HEK293T (cell line): ENCODE data around the gene MGST1.
"Not testable (repeated sequence)": the region's sequence is repeated elsewhere in the genome, so short reads cannot be mapped to it uniquely, and the experiment has no call there.

Source experiments
- CTCF ChIA-PET: fragments of 350-600 bp; formaldehyde crosslinking; extraction: SDS; loops from one replicate; lab custom pipeline; 2021; ENCODE audit warnings: antibody characterized with exemption, inconsistent platforms; lab: Yijun Ruan, JAX
- POLR2A ChIA-PET: fragments of 350-600 bp; formaldehyde crosslinking; extraction: SDS; loops from one replicate; lab custom pipeline; 2020; ENCODE audit warnings: antibody characterized with exemption, inconsistent platforms; lab: Yijun Ruan, JAX
- DNase-seq: peaks from one replicate; pipeline ENCODE4 v3.0.0; 2012; ENCODE audit warnings: mixed read lengths; ENCODE audit errors: extremely low spot score
- ARNT ChIP-seq: fragments of 450-650 bp; IDR thresholded peaks from 2 replicates; pipeline ENCODE4 v1.6.1; 2017; ENCODE audit warnings: mild to moderate bottlenecking
- BHLHE40 ChIP-seq: fragments of 450-650 bp; IDR thresholded peaks from 2 replicates; pipeline ENCODE4 v1.6.1; 2016; ENCODE audit warnings: mild to moderate bottlenecking, moderate library complexity, borderline replicate concordance
- CTBP1 ChIP-seq: fragments of 450-650 bp; IDR thresholded peaks from 2 replicates; pipeline ENCODE4 v1.6.1; 2016; ENCODE audit warnings: borderline replicate concordance
- ELF4 ChIP-seq: fragments of 450-650 bp; IDR thresholded peaks from 2 replicates; pipeline ENCODE4 v1.6.1; 2017; ENCODE audit warnings: antibody characterized with exemption
- FOXA1 ChIP-seq: fragments of 450-650 bp; IDR thresholded peaks from 2 replicates; pipeline ENCODE4 v1.6.1; 2016; ENCODE audit warnings: mild to moderate bottlenecking
- FOXK2 ChIP-seq: fragments of 450-650 bp; IDR thresholded peaks from 2 replicates; pipeline ENCODE4 v1.6.1; 2016; ENCODE audit warnings: mild to moderate bottlenecking
- FOXM1 ChIP-seq: fragments of 450-650 bp; IDR thresholded peaks from 2 replicates; pipeline ENCODE4 v1.6.1; 2017; ENCODE audit warnings: mild to moderate bottlenecking, borderline replicate concordance
- HDGF ChIP-seq: fragments of 450-650 bp; IDR thresholded peaks from 2 replicates; pipeline ENCODE4 v1.6.1; 2017; ENCODE audit warnings: antibody characterized with exemption, borderline replicate concordance
- L3MBTL2 ChIP-seq: fragments of 450-650 bp; conservative IDR thresholded peaks from 2 replicates; pipeline ENCODE4 v1.6.1; 2016; ENCODE audit warnings: mild to moderate bottlenecking
- LEF1 ChIP-seq: fragments of 450-650 bp; IDR thresholded peaks from 2 replicates; pipeline ENCODE4 v1.6.1; 2017; ENCODE audit warnings: mild to moderate bottlenecking, borderline replicate concordance
- NFRKB ChIP-seq: fragments of 450-650 bp; IDR thresholded peaks from 2 replicates; pipeline ENCODE4 v1.6.1; 2016; ENCODE audit warnings: mild to moderate bottlenecking, moderate library complexity
- PKNOX1 ChIP-seq: fragments of 450-650 bp; IDR thresholded peaks from 2 replicates; pipeline ENCODE4 v1.6.1; 2016
- SP1 ChIP-seq: fragments of 450-650 bp; IDR thresholded peaks from 2 replicates; pipeline ENCODE4 v1.6.1; 2017
- SUZ12 ChIP-seq: fragments of 450-650 bp; IDR thresholded peaks from 2 replicates; pipeline ENCODE4 v1.6.1; 2016; ENCODE audit warnings: mild to moderate bottlenecking
- TARDBP ChIP-seq: fragments of 450-650 bp; IDR thresholded peaks from 2 replicates; pipeline ENCODE4 v1.6.1; 2016
- ZNF384 ChIP-seq: fragments of 450-650 bp; IDR thresholded peaks from 2 replicates; pipeline ENCODE4 v1.6.1; 2016

The MGST1 gene

GRCh38 chr12:16384732-16385131 lies 37.3 kb downstream of the MGST1 start:
- POLR2A ChIA-PET, result no interaction called here
- no peak for DNase-seq
- CTCF ChIA-PET, result no interaction called here
- TF ChIP-seq FOXM1 (no peak), SP1 (no peak), ARNT (no peak), FOXK2 (no peak), FOXA1 (no peak), BHLHE40 (no peak), HDGF (no peak), NFRKB (no peak), ELF4 (no peak), CTBP1 (no peak), SUZ12 (no peak), ZNF384 (no peak), TARDBP (no peak), PKNOX1 (no peak), L3MBTL2 (no peak), LEF1 (no peak)

- TF ChIP-seq BHLHE40, result no peak
- no peak for TF ChIP-seq SP1
- no peak for TF ChIP-seq ELF4
- TF ChIP-seq ZNF384, result no peak
- no peak for TF ChIP-seq LEF1
- TF ChIP-seq FOXK2, result no peak
- no peak for TF ChIP-seq CTBP1
- TF ChIP-seq L3MBTL2, result no peak
- TF ChIP-seq FOXA1, result no peak
- TF ChIP-seq ARNT, result no peak
- ChIA-PET POLR2A (no interaction called here), CTCF (interaction anchor here (0.5 to 1.3 kb wide), 7 partner anchors 12 to 1256 kb away, joined by 3 to 4 read pairs (median 3); no protein-coding TSS in a partner anchor)
- peak; percentile 57 for DNase-seq
Observed at GRCh38 chr12:16385782-16386646, 38.6 kb downstream of the MGST1 start.

GRCh38 chr12:16387919-16388318 lies 40.5 kb downstream of the MGST1 start:
- ChIA-PET POLR2A (no interaction called here), CTCF (no interaction called here)
- TF ChIP-seq TARDBP (no peak), FOXM1 (no peak), HDGF (no peak), ELF4 (peak; percentile 59; the same call in 1 of the 2 replicates), BHLHE40 (no peak)

GRCh38 chr12:16389594-16389993 lies 42.1 kb downstream of the MGST1 start:
- no peak for TF ChIP-seq LEF1
- TF ChIP-seq PKNOX1, result no peak
- no peak for TF ChIP-seq TARDBP
- no peak for TF ChIP-seq FOXM1
- no peak for TF ChIP-seq FOXA1
- no peak for TF ChIP-seq BHLHE40
- no peak for TF ChIP-seq HDGF
- no peak for TF ChIP-seq ELF4
- no peak for TF ChIP-seq CTBP1
- no peak for TF ChIP-seq FOXK2
- TF ChIP-seq L3MBTL2, result no peak
- no peak for TF ChIP-seq ARNT
- TF ChIP-seq ZNF384, result no peak
- no peak for TF ChIP-seq SUZ12
- TF ChIP-seq NFRKB, result no peak
- no peak for TF ChIP-seq SP1
- POLR2A ChIA-PET, result no interaction called here
- CTCF ChIA-PET, result no interaction called here
- no peak for DNase-seq

More at GRCh38 chr12:16387919-16388318, 40.5 kb downstream of the MGST1 start:
- DNase-seq, result no peak

GRCh38 chr12:16392846-16393535 lies 45.5 kb downstream of the MGST1 start:
- DNase-seq, result no peak
- ChIA-PET CTCF (no interaction called here), POLR2A (no interaction called here)
- TF ChIP-seq LEF1 (no peak), ZNF384 (no peak), FOXK2 (no peak), CTBP1 (no peak), ARNT (no peak), L3MBTL2 (no peak), FOXA1 (no peak), SP1 (no peak), FOXM1 (no peak), PKNOX1 (no peak), ELF4 (no peak), BHLHE40 (no peak)

GRCh38 chr12:16399101-16399500 lies 51.7 kb downstream of the MGST1 start:
- ChIA-PET POLR2A (no interaction called here), CTCF (no interaction called here)
- no peak for DNase-seq
- TF ChIP-seq TARDBP (no peak), ARNT (no peak), HDGF (no peak), ELF4 (no peak), SUZ12 (no peak), PKNOX1 (no peak), FOXK2 (no peak), FOXA1 (no peak), L3MBTL2 (no peak)

- CTCF ChIA-PET, POLR2A ChIA-PET, DNase-seq: not testable (repeated sequence)
Observed at GRCh38 chr12:16401835-16402234, 54.4 kb downstream of the MGST1 start.
